GM18511 (cell line): Measurements from ENCODE around the gene ARFIP2.
"Not testable (repeated sequence)": the region's sequence is repeated elsewhere in the genome, so short reads cannot be mapped to it uniquely, and the experiment has no call there.

Experiments
- ATAC-seq: cut with Tn5 transposase; IDR thresholded peaks from one replicate; pipeline ENCODE4 v1.9.1; 2021; ENCODE audit warnings: mild to moderate bottlenecking, moderate library complexity; ENCODE audit not compliant: unreplicated experiment

Gene ARFIP2

DNA sequence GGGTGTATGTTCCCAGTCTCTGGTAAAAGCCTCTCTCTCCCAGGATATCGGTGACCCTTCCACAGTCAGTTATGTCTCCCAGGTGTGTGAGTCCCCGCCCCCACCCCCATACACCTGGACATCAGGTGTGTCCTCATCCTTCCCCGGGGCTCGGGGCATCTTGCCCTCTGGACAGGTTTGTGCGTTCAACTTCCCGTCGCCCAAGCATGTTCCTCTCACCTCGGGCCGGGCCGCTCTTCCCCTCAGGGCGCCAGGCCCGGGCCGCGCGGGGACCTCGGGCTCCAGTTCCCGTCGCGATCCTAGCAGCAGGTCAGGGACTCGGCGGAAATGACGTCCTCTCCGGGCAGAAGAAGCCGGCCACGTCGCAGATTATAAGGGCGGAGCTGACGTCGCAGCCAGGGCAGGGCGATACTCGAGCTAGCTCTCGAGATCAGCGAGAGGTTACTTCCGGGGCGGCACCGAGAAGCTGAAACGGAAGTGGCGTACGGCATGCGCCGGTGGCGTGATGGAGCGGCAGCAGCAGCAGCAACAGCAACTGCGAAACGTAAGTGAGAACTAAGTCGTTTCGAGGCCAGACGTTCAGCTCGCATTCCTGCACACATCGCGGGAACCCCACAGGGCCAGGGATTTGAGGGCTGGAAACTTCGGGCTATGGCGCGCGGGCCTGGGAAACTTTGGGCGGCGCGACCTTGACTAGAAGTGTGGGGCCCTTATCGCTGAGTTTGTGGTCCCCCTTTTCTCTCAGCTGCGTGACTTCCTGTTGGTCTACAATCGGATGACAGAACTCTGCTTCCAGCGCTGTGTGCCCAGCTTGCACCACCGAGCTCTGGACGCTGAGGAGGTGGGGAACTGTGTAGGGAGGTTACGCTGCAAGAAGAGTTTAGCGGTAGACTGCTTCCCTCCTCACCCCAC is at the start of gene ARFIP2, which contains the start of gene TIMM10B:
TSS of gene ARFIP2 (minus strand) at position 320 of the 912 bp plus-strand sequence. CDS start 910 bp downstream, outside the sequence.
TSS of gene TIMM10B (plus strand) at position 490 of the 912 bp plus-strand sequence. CDS start at position 506, 16 bp downstream.
- ATAC-seq = peak; percentile 98

- ATAC-seq = no peak
Measured at GRCh38 chr11:6530848-6531247, 49.7 kb upstream of the ARFIP2 start.

DNA sequence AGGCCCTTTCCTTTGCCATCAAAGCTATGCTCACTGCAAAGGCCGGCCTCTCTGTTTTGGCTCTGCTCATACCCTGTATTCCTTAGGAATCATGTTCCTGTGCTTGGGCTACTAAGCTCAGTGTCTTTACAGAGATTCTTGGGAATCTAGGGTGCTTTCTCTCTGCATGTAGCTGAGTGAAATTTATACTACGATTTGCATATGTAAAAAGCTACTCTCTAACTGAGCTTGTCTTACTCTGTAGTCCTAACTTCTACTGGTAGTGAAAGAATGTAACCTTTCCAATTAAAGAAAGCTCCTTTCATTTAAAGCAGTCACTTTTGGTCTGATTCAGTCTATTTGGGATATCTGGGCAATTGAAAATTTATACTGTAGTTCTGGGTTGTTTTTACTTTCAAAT is 48.1 kb upstream of the ARFIP2 start:
- no peak for ATAC-seq

DNA sequence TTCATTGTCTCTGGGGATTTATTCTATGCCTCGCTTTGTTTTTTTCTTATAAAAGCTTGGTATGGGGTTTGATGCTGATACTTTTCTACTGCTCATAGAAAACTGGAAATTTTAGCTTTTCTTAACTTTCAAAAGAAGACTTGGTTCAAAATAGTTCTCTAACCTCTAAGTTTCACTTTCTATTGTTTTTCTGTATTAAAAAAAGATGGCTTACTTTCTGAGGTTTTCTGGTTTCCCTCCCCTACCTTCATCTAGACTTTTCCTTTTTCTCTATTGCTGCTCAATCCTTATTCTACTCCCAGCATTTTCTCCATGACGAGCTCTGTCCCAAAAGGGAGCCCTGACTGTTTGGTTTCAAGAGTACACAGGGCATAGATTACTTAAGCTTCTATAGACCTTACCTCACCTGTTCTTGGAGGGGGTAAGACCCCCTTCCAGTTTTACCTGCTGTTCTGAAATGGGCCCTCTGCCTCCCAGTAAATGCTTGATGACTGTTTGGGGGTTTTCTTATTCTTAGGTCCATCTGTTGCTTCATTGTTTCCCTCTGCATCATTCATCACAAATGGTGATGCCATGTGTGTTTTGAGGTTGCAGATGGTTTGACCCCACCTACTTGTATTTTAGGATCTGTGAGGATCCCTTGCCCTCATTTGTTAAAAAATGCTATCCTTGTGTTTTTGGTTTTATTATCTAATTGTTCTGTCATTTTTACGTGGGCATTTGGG is 45.4 kb upstream of the ARFIP2 start:
- ATAC-seq = no peak

DNA sequence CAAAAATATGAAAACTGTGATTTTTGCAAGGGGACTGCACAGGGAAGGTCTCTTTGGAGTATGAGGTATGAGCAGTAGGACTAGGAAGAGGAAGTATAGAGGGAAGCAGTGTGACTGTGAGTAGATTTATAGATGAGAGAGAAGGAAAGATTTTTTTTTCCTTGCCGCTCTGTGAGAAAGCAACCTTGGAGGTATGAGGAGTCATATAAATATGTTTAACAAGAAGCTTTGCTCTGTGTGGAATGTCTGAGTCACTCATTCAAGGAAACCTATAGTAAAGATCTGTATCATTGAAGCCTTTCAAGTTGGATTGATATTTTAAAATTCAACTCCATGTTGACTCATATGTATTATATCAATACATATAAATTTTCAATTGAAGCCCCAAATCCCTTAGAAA is 42.1 kb upstream of the ARFIP2 start:
- no peak for ATAC-seq

- not testable (repeated sequence) for ATAC-seq
Measured at GRCh38 chr11:6521946-6522345, 40.8 kb upstream of the ARFIP2 start.

DNA sequence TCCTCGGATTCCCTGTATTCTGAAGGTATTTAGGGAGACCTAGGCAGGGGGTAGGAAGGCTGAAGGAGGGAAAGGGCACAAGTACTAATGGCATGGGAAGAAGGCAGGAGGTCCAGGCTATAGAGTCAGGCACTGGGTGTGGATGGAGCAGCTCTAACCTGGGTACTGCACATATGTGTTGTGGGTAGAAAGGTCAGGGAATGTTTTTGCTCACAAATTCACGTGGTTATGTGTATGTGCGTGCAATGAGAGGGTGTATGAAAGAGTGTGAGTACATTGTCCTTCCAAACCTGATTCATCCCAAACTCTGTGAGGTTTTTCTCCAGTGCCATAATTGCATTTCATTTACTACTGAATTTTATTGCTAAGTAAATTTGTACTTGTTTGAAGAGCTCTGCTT is 39.1 kb upstream of the ARFIP2 start:
- no peak for ATAC-seq

GRCh38 chr11:6516865-6517264 is 35.7 kb upstream of the ARFIP2 start:
- no peak for ATAC-seq

GRCh38 chr11:6505577-6506240 is 24.6 kb upstream of the ARFIP2 start:
- peak; percentile 75 for ATAC-seq

DNA sequence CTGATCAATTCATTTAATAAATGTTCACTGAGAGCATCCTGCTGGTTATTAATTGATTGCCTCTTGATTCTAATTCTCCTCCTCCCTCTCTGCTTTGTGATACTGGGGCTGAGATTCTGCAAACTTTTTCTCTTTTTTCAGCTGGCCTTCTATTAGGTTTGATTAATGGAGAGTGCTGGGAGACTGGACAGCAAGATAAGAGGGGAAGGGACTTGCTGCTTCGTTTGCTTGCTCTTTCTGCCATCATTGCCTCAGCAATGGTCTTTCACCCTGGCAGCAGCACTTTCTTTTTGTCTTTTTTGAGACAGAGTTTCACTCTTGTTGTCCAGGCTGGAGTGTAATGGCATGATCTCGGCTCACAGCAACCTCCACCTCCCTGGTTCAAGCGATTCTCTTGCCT is 23.0 kb upstream of the ARFIP2 start:
- no peak for ATAC-seq

- ATAC-seq = no peak
Measured at GRCh38 chr11:6502382-6502781, 21.3 kb upstream of the ARFIP2 start.

- no peak for ATAC-seq
Measured at GRCh38 chr11:6498544-6498943, 17.4 kb upstream of the ARFIP2 start.

DNA sequence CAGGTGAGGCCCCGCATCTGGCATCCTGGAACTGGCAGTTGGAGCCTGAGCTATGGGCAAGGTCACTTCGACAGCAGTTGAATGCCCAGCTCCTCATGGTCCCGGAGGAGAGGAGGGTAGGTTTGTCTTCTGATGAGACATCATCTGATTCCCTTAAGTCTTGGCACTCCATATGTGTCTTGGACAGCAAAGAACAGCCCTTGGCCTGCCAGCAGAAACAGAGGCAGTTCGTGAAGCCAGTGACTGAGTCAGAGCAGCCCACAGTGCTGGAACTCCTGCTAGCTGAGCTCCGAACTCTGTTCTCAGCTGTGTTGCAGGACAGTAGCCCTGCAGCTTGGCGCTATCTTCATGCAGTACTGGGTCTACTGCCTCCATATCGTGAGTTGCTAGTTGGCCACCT is 17.0 kb upstream of the ARFIP2 start:
- ATAC-seq = no peak

DNA sequence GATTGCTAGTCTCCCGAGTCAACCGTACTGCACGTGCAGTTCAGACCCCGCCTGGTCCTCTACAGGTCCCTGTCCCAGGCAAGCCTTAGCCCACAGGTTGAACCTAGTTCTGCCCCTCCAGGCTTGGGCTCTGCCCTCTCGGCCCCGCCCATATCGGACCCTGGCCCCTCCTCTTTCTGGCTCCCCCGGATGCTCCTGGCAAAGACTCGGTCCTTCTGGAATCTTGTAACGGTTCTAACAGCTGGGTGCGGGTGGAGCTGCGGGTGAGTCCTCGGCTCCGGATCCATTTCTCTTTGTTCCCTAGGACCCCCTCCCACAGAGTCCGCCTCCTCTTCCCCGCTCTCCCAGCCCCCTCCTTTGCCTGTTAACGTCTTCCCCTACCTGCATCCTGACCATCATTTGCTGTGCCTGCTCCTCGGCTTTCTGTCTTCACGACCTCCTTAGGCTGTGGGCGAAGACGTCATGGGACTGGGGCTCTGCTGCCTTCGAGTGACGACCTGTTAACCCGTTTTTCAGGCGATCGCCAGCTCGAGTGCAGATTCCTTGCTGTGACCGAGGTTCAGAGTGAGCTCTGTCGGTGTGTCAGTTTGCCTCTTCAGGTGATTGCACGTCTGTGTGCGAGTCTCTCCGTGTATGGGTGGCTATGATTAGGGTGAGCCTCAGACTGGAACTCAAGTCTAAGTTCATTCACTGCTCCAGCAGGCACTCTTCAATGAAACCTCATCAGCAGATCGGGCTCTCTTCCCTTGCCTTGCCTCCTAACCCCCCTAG is 16.1 kb upstream of the ARFIP2 start, which contains the start of gene DNHD1:
TSS of gene DNHD1 (plus strand) at position 212 of the 771 bp plus-strand sequence. CDS start 936 bp downstream, outside the sequence.
- ATAC-seq = no peak

DNA sequence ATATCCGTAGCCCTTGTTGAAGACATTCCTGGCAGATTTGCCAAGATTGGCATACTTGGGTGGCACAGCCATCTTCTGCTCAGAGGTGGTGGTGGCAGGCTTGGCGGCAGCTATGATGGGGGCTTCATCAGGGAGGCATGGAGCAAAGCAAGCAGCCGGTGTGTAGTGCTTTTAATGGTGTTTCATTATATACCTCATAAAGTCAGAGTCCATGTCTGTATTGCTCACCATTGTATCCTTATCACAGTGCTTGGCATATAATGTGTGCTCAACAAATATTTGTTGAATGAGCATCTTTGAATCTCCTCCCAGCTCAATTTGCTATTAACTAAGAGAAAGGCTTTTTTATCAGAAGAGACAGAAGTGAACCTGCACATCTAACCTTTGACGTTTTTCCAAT is 8.2 kb upstream of the ARFIP2 start:
- no peak for ATAC-seq

DNA sequence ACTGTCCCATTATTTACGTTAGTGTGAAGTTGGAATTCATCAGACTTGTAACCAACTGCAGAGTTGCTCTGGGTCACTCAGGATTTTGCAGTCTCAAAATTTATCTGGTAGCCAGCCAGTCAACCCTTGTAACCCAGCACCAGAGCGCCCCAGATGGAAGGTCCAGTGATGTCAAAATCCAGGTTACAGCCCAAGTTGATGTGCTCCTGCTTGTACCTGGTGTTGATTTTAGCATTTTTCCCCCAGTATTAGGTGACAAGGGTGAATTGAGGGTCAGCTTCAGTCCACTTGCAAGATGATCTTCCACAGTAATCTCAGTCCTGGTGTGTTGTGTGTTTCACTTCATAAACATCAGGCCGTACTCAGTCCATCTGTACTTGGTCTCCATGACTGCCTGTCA is 7.7 kb upstream of the ARFIP2 start:
- ATAC-seq = no peak

GRCh38 chr11:6488342-6488741 is 7.2 kb upstream of the ARFIP2 start:
- no peak for ATAC-seq

DNA sequence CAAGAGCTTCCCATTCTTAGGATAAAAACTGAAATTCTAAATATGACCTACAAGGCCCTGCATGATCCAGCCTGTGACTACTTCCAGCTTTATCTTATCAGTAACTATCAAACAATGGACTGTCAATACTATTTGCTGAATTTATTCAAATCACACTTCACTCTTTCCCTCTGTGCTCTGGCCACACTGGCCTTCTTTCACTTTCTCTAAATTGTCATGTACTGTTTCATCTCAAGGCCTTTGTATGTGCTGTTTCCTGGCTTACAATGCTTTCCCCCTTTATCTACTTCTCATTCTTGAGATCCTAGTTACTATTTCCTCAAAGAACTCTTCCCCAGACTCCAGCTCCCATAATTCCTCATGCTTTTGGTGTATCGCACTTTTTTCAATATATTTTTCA is 5.8 kb upstream of the ARFIP2 start:
- ATAC-seq = no peak

DNA sequence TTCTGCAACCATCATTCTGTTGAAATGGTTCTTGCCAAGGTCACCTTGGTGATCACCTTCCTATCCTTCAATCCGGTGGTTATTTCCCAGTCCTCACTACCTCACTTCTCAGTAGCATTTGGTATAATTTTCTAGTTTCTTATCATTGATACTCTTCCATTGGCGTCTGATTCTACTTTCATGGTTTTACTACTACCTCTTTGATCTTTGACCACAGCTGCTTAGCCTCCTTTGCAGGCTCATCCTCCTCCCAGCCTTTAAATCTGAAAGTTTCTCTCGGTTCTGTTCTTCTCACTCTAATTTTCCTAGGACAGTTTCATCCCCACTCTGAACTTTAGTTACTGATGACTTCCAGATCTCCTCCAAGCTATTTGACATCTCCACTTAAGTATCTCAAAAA is 5.1 kb upstream of the ARFIP2 start:
- ATAC-seq = no peak

DNA sequence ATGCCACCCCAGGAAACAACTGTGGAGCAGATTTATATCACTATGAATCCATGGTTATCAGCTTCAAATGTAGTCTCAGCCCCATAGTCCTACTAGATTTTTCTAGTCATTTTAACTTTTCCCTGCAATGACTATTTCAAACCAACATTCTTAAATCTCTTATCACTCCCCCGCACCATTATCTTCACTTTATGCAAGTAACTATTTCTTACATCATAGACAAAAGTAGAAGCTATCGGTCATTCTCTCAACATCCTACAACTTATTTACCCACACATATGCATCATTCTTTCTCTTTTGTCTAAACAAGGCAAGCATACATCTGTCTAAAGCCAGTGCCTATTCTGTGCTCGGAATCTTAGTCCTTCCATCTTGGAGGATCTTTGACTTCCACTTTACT is 4.5 kb upstream of the ARFIP2 start:
- no peak for ATAC-seq

DNA sequence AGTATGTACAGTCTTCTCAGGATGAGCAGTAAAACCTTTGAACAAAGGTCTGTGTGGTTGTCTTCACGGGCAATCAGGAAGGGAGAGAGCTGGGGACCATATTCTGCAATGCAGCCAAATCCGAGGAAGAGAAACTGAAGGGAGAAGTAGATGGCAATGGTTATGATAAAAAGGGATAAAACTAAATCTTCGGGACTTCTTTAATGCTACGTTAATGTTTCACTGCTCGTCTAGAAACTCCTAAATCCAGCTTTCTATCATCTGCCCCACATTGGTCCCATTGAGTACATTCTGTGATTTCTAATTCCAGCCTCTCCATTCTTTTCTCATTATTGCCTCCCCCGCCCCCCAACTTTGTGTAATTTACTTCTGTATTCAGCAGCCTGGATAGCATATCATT is 1.9 kb upstream of the ARFIP2 start:
- ATAC-seq = no peak
